Measurements from ENCODE around the gene ATP5PB.

GRCh38 chr1:111441573-111442192 lies 7.6 kb upstream of the ATP5PB start:
- TF ChIP-seq CTCF (IDR thresholded peaks at IDR 0.05; ENCODE audit: low read length) (peak; percentile 50), EZH2 (optimal IDR thresholded peaks at IDR 0.05; ENCODE audit: low read depth, low read length) (no peak), EZH2phosphoT487 (IDR thresholded peaks at IDR 0.05; ENCODE audit: low read length) (no peak)
